Motor neuron (in vitro differentiated cells): ENCODE data around the gene TM9SF1. TPM values are rescaled to one million over a fixed set of nuclear protein-coding genes. Genes with fewer than 3 reads are reported as not detected.

Experiments used
- ATAC-seq, 8 experiments: fragments of 200-7000 bp; cut with Tn5 transposase; replicated peaks in 6 of 8; 2 replicates each; pipeline ENCODE4 v1.8.0; 2021; ENCODE audit warnings: mild to moderate bottlenecking in 8 of 8, moderate library complexity in 8 of 8
- H3K27ac ChIP-seq, 2 donors: fragments of 250-450 bp; sonication (Bioruptor Pico); 2 replicates each; pipeline ENCODE4 v1.9.0; 2021; ENCODE audit warnings: antibody characterized with exemption in 2 of 2, mild to moderate bottlenecking in 2 of 2, moderate library complexity in 1 of 2
- H3K4me1 ChIP-seq, 2 donors: fragments of 250-450 bp; sonication (Bioruptor Pico); replicated peaks in 1 of 2; 2 replicates each; pipeline ENCODE4 v1.6.1; 2021; ENCODE audit warnings: antibody characterized with exemption in 2 of 2, mild to moderate bottlenecking in 2 of 2, moderate library complexity in 1 of 2
- H3K4me3 ChIP-seq, 5 donors: fragments of 250-450 bp; sonication (Bioruptor Pico); 2 replicates each; pipeline ENCODE4 v1.9.0; 2021; ENCODE audit warnings: antibody characterized with exemption in 5 of 5, mild to moderate bottlenecking in 5 of 5, moderate library complexity in 4 of 5
- WGBS, 10 experiments: fragments of 450-650 bp; shearing (Covaris generic); methylation state at CpG; one replicate each; pipeline ENCODE4 v1.0.0; 2022; 5-methylcytosine and 5-hydroxymethylcytosine counted together
- in situ Hi-C, 9 experiments: fragments of 400-800 bp; cut with MboI; loops; one replicate each; pipeline ENCODE4 v1.15.0; 2021; ENCODE audit warnings: low sequenced_read_pairs in 9 of 9, low pct_unique_long_range_greater_than_20kb in 2 of 9; ENCODE audit not compliant: unreplicated experiment in 9 of 9
- total RNA-seq, 8 experiments: library from RNA; unstranded; fragments of 300-600 nt; gene quantifications; 2 replicates each; pipeline versions ENCODE4 v1.2.3 to v1.2.4, GENCODE V29; 2022

TM9SF1 gene
- total RNA-seq = 10 to 100 TPM; 17.6 to 53.1 (median 30.8) TPM

- H3K4me1 ChIP-seq = peaks cover 14 to 19% of the 10 kb centered on the region in 2 donors
- H3K27ac ChIP-seq = peak within 1 kb of the TSS; percentile 99 to 100
- in situ Hi-C loops = no loop called here
- peak within 1 kb of the TSS; percentile 76 to 82 (median 79) for H3K4me3 ChIP-seq
- WGBS, 10 experiments = 0 to 3% (median 1%) methylated on average over 2 to 15 of the region's 89 CpGs; no CpG with 5 or more reads in 7 of the 10 experiments
- ATAC-seq = peak; percentile 87 to 94 (median 92)
Observed at GRCh38 chr14:24195186-24196070, at the start of gene TM9SF1. Gene TM9SF1 (minus strand): TSS chr14:24195441. CDS start chr14:24195019, 422 bp downstream.

- peak overlapping the region; percentile 94 to 97 for H3K27ac ChIP-seq
- ATAC-seq = peak in 3 of 8 experiments; percentile 0 to 15 (median 7)
- WGBS, 10 experiments = 13 to 100% (median 50%) methylated on average over 1 to 6 of the region's 10 CpGs; no CpG with 5 or more reads in 2 of the 10 experiments
- H3K4me3 ChIP-seq = peak overlapping the region; percentile 50 to 82 (median 66)
- in situ Hi-C loops = loop anchor here in 2 of 9 experiments (10.0 kb wide), 2 partner anchors 51 to 191 kb away; partner anchors contain the start of genes DHRS1 (in 1 of the 2) and NOP9 (in 1 of the 2)
- peaks cover 12 to 27% of the 10 kb centered on the region in 2 donors for H3K4me1 ChIP-seq
Observed at GRCh38 chr14:24243336-24243836, 48.1 kb upstream of the TM9SF1 start.

GRCh38 chr14:24241829-24242443 is 46.7 kb upstream of the TM9SF1 start:
- Histone ChIP-seq H3K4me3 (peak overlapping the region; percentile 50 to 82 (median 66)), H3K27ac (peak overlapping the region; percentile 94 to 97), H3K4me1 (peaks cover 12 to 27% of the 10 kb centered on the region in 2 donors)
- in situ Hi-C loops = loop anchor here in 2 of 9 experiments (10.0 kb wide), 2 partner anchors 53 to 193 kb away; partner anchors contain the start of genes DHRS1 (in 1 of the 2) and NOP9 (in 1 of the 2)
- WGBS, 10 experiments = 0 to 34% (median 3%) methylated on average over 1 to 19 of the region's 39 CpGs; no CpG with 5 or more reads in 4 of the 10 experiments
- peak; percentile 69 to 88 (median 81) for ATAC-seq

DNA sequence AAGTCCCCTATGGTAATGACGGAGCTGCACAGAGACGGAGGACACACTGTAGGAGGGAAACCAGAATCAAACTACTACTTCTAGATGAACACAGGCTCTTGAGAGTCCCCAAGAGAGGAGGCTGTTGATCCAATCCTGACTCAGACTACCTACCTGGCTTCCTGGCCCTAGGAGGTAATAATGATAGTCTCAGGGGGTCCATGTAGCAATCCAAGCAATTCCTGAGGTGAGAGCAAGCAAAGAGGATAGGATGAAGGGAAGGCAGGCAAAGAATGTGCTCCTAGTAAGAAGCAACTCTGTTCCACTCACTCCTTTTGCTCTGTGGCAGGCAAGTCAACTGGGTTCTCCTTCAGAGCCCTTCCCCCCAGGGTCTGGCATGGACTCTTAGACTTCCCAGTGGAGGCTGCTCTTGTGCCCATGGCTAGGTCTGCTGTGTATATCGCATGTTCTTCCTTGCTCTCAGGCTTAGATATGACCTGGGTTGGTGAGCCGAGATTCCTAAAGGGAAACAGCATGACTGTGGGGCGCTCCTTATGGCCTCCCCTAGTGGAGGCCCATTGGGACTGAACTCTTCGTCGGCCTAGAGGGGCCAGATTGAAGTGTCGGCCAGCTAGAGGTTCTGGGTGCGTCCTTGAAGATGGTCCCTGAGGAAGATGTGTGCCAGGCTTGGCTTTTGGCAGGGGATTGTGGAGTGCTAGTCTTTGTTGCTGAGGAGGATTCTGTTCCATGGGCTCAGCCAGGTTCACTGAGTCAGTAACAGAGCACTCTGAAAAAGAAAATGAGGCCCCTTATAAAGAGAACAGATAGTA is 45.1 kb upstream of the TM9SF1 start:
- H3K4me3 ChIP-seq = no peak overlapping the region
- WGBS, 10 experiments = 94 to 100% (median 100%) methylated on average over 1 to 5 of the region's 9 CpGs; no CpG with 5 or more reads in 3 of the 10 experiments
- in situ Hi-C loops = loop anchor here in 2 of 9 experiments (10.0 kb wide), 2 partner anchors 54 to 194 kb away; partner anchors contain the start of genes DHRS1 (in 1 of the 2) and NOP9 (in 1 of the 2)
- H3K27ac ChIP-seq = no peak overlapping the region
- ATAC-seq = no peak
- H3K4me1 ChIP-seq = peaks cover 12 to 27% of the 10 kb centered on the region in 2 donors

- H3K27ac ChIP-seq = no peak overlapping the region
- no peak for ATAC-seq
- peaks cover 14 to 31% of the 10 kb centered on the region in 2 donors for H3K4me1 ChIP-seq
- H3K4me3 ChIP-seq = no peak overlapping the region
- in situ Hi-C loops = no loop called here
- 85 to 100% (median 100%) methylated on average over 1 to 5 of the region's 5 CpGs; no CpG with 5 or more reads in 4 of the 10 experiments for WGBS, 10 experiments
Observed at GRCh38 chr14:24238527-24239037, 43.3 kb upstream of the TM9SF1 start.

DNA sequence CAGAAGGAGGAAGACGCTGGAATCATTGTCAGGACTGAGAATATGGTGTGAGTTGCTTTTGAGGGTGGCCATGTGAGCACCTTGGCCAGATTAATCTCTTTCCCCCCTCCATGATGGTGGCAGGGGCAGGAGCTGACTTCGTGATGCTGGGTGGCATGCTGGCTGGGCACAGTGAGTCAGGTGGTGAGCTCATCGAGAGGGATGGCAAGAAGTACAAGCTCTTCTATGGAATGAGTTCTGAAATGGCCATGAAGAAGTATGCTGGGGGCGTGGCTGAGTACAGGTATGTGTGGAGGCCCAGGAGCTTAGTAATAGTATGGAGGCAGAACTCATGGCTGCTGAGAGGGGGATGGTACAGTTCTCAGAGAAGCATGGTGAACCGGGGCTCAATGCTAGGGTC is 42.9 kb upstream of the TM9SF1 start:
- in situ Hi-C loops = no loop called here
- no peak for ATAC-seq
- peaks cover 16 to 33% of the 10 kb centered on the region in 2 donors for H3K4me1 ChIP-seq
- H3K4me3 ChIP-seq = no peak overlapping the region
- 58 to 100% (median 82%) methylated on average over 1 to 4 of the region's 5 CpGs; no CpG with 5 or more reads in 4 of the 10 experiments for WGBS, 10 experiments
- H3K27ac ChIP-seq = no peak overlapping the region

GRCh38 chr14:24237463-24237955 is 42.3 kb upstream of the TM9SF1 start:
- in situ Hi-C loops = no loop called here
- WGBS, 10 experiments = 67 to 100% (median 100%) methylated on average over 1 of the region's 2 CpGs; no CpG with 5 or more reads in 6 of the 10 experiments

DNA sequence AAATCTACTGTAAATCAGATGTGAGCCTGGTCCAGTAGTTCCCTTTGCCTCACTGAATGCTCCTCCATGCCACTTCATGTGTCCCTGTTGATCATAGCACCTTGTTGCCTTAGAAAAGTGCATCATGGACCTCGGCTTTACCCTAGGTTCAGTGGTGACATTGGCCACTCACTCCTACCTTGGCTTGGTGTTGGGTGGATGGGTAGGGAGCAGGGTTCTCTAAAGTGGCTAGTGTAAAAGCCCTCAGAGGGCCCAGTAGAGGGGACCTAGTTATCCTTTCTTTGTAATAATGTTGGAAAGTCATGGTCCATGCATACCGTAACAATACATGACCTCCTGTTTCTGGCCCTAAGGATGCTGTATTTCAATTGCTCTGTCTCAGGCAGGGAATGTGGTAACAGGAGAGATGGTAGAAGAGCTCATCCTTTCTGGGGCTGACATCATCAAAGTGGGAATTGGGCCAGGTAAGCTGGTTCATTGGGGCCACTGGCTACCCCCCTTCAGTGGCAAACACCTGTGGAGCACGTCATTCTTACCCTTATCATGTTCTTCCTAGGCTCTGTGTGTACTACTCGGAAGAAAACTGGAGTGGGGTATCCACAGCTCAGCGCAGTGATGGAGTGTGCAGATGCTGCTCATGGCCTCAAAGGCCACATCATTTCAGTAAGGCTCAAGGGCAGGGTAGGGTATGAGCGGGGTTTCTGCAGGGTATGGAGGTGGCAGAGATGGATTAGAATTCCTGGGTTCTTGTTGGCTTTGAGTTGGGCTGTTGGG is 41.6 kb upstream of the TM9SF1 start:
- Histone ChIP-seq H3K4me3 (no peak overlapping the region), H3K27ac (no peak overlapping the region), H3K4me1 (peaks cover 17 to 33% of the 10 kb centered on the region in 2 donors)
- in situ Hi-C loops = no loop called here
- no peak for ATAC-seq
- WGBS, 10 experiments = 90 to 100% (median 100%) methylated on average over 1 to 5 of the region's 6 CpGs; no CpG with 5 or more reads in 1 of the 10 experiments

More at GRCh38 chr14:24237463-24237955, 42.3 kb upstream of the TM9SF1 start:
- no peak for ATAC-seq
- no peak overlapping the region for H3K4me3 ChIP-seq
- H3K4me1 ChIP-seq = peaks cover 17 to 33% of the 10 kb centered on the region in 2 donors
- H3K27ac ChIP-seq = no peak overlapping the region

GRCh38 chr14:24235804-24236688 is 40.8 kb upstream of the TM9SF1 start:
- H3K27ac ChIP-seq = no peak overlapping the region
- WGBS, 10 experiments = 83 to 100% (median 98%) methylated on average over 1 to 5 of the region's 5 CpGs; no CpG with 5 or more reads in 3 of the 10 experiments
- peaks cover 11 to 30% of the 10 kb centered on the region in 2 donors for H3K4me1 ChIP-seq
- in situ Hi-C loops = no loop called here
- H3K4me3 ChIP-seq = no peak overlapping the region
- ATAC-seq = no peak

DNA sequence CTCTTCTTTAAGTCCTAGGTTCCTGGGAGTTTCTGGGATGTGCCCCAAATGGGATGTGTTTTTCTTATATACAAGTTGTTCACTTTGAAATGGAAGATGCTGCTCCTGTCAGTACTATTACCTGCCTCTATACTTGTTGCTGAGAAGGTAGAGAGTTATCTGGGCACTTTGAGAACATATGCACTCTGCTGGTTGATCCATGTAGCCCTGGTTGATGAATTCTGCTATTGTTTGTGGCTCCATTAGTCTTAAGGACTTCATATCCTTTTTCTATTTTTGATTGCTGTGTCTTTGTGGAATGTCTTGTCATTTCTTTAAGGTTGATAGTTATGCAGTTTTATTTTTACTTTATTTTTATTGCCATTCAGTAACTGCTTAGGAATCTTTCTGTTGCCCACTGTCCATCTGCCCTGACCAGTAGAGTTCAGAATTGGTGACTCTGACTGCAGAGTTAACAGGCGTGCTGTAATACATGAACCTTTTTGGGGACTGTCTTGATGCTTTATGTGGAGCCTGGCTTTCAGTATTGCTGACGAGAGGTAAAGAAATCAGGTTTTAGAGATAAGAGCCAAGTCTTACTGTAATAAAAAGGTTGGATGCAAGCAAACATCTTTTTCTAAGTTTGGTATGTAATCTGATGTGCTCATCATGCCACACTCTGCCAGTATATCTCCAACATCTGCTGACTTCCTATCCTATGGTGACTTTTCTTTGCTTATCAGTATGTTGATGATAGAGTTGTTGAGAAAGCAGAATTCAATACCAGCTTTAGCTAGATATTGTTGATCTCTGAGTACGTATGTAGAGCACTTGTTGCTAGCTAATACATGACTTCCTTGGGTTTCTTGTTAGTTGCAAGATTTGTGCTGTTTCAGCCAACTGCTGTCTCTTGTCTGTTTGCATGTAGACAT is 39.1 kb upstream of the TM9SF1 start:
- in situ Hi-C loops = no loop called here
- Histone ChIP-seq H3K4me3 (no peak overlapping the region), H3K27ac (no peak overlapping the region), H3K4me1 (peaks cover 11 to 18% of the 10 kb centered on the region in 2 donors)
- no peak for ATAC-seq
- 43 to 100% (median 97%) methylated on average over 1 to 3 of the region's 3 CpGs; no CpG with 5 or more reads in 1 of the 10 experiments for WGBS, 10 experiments
